Chondrocyte (in vitro differentiated cells): Measurements from ENCODE around the gene P4HA2. TPM values are rescaled to one million over a fixed set of nuclear protein-coding genes. Genes with fewer than 3 reads are reported as not detected.
A peak's percentile ranks its signal among the peaks of the same experiment; 100 is the strongest.

ENCODE experiments used
- DNase-seq: peaks from one replicate; pipeline ENCODE4 v3.0.0; 2021; ENCODE audit warnings: mixed read lengths, low spot score
- H3K27ac Mint-ChIP-seq: one replicate; pipeline ENCODE4 v1.8.0; 2021; ENCODE audit warnings: mild to moderate bottlenecking, moderate library complexity, mixed read lengths; ENCODE audit not compliant: unreplicated experiment
- H3K27me3 Mint-ChIP-seq: 2 replicates; pipeline ENCODE4 v1.8.0; 2021; ENCODE audit warnings: low read depth, mixed read lengths
- H3K36me3 Mint-ChIP-seq: 2 replicates; pipeline ENCODE4 v1.8.0; 2021; ENCODE audit warnings: low read depth, mixed read lengths
- H3K4me1 Mint-ChIP-seq: 2 replicates; pipeline ENCODE4 v1.8.0; 2021; ENCODE audit warnings: low read depth, mild to moderate bottlenecking, mixed read lengths
- H3K4me3 Mint-ChIP-seq: one replicate; pipeline ENCODE4 v1.8.0; 2021; ENCODE audit warnings: mild to moderate bottlenecking, moderate library complexity, mixed read lengths; ENCODE audit not compliant: unreplicated experiment
- H3K9me3 Mint-ChIP-seq: 2 replicates; pipeline ENCODE4 v1.8.0; 2021; ENCODE audit warnings: low read depth, mixed read lengths
- CTCF ChIP-seq: fragments of 200-600 bp; sonication (generic); IDR thresholded peaks from 2 replicates; pipeline ENCODE4 v1.5.0; 2021; ENCODE audit warnings: antibody characterized with exemption, mild to moderate bottlenecking, moderate library complexity
- total RNA-seq: library from RNA; stranded (reverse); gene quantifications from 3 replicates; pipeline ENCODE4 v1.2.1, GENCODE V29; 2021

Gene P4HA2
- total RNA-seq, 1 donor from 2014 or later: 302 TPM

- no peaks in the 10 kb centered on the region for H3K36me3 Mint-ChIP-seq
- H3K27ac Mint-ChIP-seq: peak overlapping the region; percentile 98
- peak overlapping the region; percentile 82 for H3K4me3 Mint-ChIP-seq
- TF ChIP-seq CTCF: no peak
- no peaks in the 10 kb centered on the region for H3K9me3 Mint-ChIP-seq
- DNase-seq: no peak
- H3K27me3 Mint-ChIP-seq: no peaks in the 10 kb centered on the region
- H3K4me1 Mint-ChIP-seq: peaks cover 79% of the 10 kb centered on the region
Observed at GRCh38 chr5:132224716-132225115, 2.9 kb downstream of the P4HA2 start.

- Mint-ChIP-seq H3K9me3 (no peaks in the 10 kb centered on the region), H3K27ac (peak overlapping the region; percentile 65), H3K27me3 (no peaks in the 10 kb centered on the region), H3K4me1 (peaks cover 82% of the 10 kb centered on the region), H3K4me3 (peak overlapping the region; percentile 82), H3K36me3 (no peaks in the 10 kb centered on the region)
- no peak for DNase-seq
- TF ChIP-seq CTCF: no peak
Observed at GRCh38 chr5:132223861-132224260, 3.8 kb downstream of the P4HA2 start.

DNA sequence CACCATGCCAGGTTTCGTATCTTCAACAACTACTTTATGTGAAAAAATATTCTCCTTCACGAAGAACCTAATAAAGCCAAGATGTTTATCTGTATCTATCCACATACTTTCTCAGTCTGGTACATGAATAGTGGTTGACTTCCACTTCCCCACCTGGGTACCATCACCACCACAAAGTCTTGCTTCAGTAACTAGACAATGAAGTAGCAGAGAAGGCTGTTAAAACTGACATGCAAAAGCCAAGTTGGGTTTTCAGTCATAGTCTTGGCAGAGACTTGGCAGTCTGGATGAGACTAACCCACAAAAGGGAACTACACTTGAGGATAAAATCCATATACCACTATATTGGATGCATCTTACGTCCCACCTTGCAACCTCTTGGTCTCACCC lies 5.0 kb downstream of the P4HA2 start:
- Mint-ChIP-seq H3K27ac (peak overlapping the region; percentile 92), H3K4me1 (peaks cover 89% of the 10 kb centered on the region)

DNA sequence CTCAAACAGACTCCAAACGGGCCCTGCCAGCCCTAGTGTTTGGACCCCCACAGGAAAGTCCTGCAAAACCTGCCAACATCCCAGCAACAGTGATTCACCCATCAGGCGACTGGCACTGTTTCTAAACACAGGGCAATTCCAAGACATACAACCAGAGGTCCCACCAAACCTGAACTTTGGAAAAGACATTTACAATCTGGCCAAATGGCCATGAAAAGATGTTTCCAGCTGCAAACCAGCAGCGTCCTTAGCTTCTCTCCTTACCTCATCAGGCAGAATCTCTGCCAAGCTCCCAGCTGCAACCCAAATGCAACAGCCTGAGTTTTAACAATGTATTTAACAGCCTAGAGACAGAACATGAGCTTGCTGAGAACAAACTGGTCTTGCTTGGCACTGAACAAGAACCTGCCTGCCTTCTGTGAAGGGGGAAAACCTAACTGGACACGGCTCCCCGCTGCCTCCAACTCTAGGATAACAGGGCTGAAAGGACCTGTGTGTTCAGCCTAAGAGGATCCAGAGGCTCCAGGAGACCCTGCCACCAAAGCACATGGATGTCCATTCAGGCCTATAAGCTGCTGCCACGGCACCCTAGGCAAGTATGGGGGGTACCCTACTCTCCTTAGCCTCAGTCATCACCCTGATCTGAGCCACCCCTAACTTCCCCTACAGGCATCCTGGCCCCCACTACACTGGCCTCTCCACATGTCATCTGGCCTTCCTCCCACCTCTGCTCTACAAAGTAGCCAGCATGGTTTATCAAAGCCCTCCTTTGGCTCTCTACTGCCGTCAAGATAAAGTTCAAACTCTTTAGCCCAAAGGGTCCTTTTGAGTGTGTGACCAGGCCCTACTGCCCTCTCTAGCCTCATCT lies 5.6 kb downstream of the P4HA2 start:
- TF ChIP-seq CTCF: peak; percentile 60
- Mint-ChIP-seq H3K27me3 (no peaks in the 10 kb centered on the region), H3K4me1 (peaks cover 94% of the 10 kb centered on the region), H3K9me3 (no peaks in the 10 kb centered on the region), H3K27ac (peak overlapping the region; percentile 92), H3K4me3 (no peak overlapping the region), H3K36me3 (peaks cover 9% of the 10 kb centered on the region)
- DNase-seq: no peak

More for the DNA sequence above, 5.0 kb downstream of the P4HA2 start:
- Mint-ChIP-seq H3K4me3 (no peak overlapping the region), H3K27me3 (no peaks in the 10 kb centered on the region), H3K36me3 (peaks cover 5% of the 10 kb centered on the region), H3K9me3 (no peaks in the 10 kb centered on the region)
- DNase-seq: no peak
- TF ChIP-seq CTCF: no peak

- no peak overlapping the region for H3K4me3 Mint-ChIP-seq
- H3K36me3 Mint-ChIP-seq: peaks cover 16% of the 10 kb centered on the region
- H3K27ac Mint-ChIP-seq: peak overlapping the region; percentile 92
- no peaks in the 10 kb centered on the region for H3K27me3 Mint-ChIP-seq
- TF ChIP-seq CTCF: no peak
- no peak for DNase-seq
- H3K9me3 Mint-ChIP-seq: no peaks in the 10 kb centered on the region
- peaks cover 89% of the 10 kb centered on the region for H3K4me1 Mint-ChIP-seq
Observed at GRCh38 chr5:132220491-132220890, 7.2 kb downstream of the P4HA2 start.
